Measurements from ENCODE around the gene FGD3.
"Not testable (repeated sequence)": the region's sequence is repeated elsewhere in the genome, so short reads cannot be mapped to it uniquely, and the experiment has no call there.

The FGD3 gene, protein sequence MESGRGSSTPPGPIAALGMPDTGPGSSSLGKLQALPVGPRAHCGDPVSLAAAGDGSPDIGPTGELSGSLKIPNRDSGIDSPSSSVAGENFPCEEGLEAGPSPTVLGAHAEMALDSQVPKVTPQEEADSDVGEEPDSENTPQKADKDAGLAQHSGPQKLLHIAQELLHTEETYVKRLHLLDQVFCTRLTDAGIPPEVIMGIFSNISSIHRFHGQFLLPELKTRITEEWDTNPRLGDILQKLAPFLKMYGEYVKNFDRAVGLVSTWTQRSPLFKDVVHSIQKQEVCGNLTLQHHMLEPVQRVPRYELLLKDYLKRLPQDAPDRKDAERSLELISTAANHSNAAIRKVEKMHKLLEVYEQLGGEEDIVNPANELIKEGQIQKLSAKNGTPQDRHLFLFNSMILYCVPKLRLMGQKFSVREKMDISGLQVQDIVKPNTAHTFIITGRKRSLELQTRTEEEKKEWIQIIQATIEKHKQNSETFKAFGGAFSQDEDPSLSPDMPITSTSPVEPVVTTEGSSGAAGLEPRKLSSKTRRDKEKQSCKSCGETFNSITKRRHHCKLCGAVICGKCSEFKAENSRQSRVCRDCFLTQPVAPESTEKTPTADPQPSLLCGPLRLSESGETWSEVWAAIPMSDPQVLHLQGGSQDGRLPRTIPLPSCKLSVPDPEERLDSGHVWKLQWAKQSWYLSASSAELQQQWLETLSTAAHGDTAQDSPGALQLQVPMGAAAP

DNA sequence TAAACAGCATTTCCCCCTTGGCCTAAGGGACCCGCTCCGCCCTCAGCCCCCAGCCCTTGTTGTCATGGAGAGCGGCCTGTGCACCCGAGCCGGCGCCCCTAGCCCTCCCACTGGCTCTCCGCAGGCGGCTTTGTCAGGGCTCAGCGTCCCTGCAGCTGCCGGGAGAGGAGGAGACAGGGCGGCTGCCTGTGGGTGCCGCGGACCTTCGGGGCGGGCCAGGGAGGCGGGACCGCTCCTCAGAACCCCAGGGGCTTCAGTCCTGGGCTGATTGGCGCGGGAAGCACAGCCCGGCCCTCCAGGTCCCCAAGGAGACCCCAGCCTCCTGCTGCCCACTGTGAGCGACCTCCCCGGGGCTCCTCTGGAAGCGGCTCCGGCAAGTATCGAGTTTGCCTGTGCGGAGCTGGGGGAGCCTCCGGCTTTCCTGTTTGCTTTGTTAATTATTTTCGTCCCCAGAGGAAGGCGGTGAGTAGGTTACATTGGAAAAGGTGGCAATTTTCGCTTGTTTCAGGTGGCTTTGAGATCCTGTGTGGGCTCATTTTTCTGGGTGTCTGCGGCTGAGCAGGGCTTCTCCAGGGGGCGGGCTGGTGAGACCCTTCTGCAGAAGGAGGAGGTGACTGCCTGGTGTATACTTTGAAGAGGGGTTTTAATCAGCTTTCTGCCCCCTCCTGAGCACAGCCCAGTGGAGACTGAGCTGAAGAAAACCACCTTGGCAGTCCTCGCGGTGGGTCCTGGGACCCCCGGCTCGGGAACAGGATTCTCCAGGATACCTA, at the start of gene FGD3:
TSS of gene FGD3 (plus strand) at position 256 of the 770 bp plus-strand sequence. CDS start 28,734 bp downstream, outside the sequence.
- no peak for DNase-seq (ENCODE audit: low read depth)
- TF ChIP-seq CTCF (IDR thresholded peaks at IDR 0.05; ENCODE audit: control insufficient read depth, insufficient read depth, low read depth, low read length, missing control alignments), result no peak
- H3K4me3 ChIP-seq (ENCODE audit: control insufficient read depth, low read depth, low read length), result peak within 1 kb of the TSS; percentile 39

DNA sequence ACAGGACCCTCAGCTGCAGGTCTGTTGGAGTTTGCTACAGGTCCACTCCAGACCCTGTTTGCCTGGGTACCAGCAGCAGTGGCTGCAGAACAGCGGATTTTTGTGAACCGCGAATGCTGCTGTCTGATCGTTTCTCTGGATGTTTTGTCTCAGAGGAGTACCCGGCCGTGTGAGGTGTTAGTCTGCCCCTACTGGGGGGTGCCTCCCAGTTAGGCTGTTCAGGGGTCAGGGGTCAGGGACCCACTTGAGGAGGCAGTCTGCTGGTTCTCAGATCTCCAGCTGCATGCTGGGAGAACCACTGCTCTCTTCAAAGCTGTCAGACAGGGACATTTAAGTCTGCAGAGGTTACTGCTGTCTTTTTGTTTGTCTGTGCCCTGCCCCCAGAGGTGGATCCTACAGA, 42.2 kb upstream of the FGD3 start:
- DNase-seq (ENCODE audit: low read depth), result not testable (repeated sequence)

DNA sequence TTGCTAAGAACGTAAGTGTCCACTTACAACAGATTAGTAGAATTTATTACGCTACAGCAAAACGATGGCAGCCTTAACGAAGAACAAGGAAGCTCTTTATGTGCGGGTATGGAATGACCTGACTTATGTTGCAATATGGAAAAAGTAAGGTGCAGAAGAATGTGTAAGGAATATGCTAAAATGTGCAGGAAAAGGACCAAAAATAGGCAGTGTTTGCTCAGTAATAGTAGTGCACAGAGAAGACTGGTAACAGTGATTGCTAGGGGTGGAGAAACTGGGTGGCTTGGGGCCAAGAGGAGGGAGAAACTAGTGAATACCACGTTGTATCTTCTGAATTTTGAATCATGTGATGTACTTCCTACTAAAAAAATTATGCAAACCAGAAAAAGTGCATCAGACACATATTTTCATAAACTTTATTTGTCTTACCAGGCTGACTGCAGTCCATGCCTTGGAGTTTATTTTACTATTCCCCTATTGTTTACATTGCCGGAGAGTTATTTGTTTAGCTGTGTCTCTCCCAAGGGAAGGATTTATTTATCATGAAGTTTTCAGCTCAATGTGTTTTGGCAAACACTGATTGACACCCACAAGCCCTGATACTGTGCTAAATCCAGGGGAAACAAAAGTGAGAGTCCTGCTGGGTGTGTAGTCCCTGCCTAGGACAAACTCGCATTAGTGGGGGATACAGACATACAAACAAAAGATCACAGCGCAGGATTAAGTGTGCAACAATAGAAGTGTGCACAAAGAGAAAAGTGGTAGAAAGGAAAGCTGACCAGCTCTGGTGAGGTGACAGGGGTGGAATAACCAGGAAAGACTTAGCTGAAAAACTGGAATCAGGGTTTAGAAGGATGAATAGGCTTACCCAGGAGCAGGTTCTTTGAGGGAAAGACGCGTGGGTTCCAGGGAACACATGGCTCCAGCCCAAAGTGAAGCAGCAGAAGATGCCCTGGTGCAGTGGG, 35.5 kb upstream of the FGD3 start:
- DNase-seq (ENCODE audit: low read depth), result no peak
- H3K4me3 ChIP-seq (ENCODE audit: control insufficient read depth, low read depth, low read length), result no peak overlapping the region
- no peak for TF ChIP-seq CTCF (IDR thresholded peaks at IDR 0.05; ENCODE audit: control insufficient read depth, insufficient read depth, low read depth, low read length, missing control alignments)

More for the DNA sequence above, 42.2 kb upstream of the FGD3 start:
- not testable (repeated sequence) for H3K4me3 ChIP-seq (ENCODE audit: control insufficient read depth, low read depth, low read length)

DNA sequence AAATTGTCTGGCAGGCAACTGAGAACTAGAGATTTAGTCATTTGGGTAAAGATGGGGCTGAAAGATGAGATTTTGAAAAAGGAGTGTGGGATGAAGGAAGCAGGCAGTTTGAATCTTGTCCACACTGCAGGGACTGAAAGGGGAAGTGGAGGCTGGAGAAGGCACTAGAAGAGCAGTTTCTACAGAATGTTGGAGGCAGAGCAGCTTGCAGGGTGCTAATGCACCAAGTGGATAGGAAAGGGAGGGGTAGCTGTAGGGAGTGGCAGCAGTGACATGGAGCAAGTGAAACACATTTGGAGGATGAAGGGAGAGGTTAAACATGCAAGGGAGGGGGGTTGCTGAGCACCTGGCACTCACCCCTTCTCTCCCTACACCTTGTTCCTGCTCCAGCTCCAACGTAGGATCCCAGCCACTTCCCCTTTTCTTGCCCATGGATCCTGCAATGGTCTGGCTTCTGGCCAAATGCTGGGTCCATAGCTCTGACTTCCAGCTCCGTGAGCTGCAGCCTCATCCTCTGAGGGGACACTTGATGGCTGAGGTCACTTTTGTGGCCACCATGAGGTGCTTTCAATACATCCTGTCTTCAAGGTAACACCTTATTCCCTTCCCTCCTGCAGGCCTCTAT, 30.0 kb upstream of the FGD3 start:
- TF ChIP-seq CTCF (IDR thresholded peaks at IDR 0.05; ENCODE audit: control insufficient read depth, insufficient read depth, low read depth, low read length, missing control alignments), result no peak
- DNase-seq (ENCODE audit: low read depth), result no peak
- H3K4me3 ChIP-seq (ENCODE audit: control insufficient read depth, low read depth, low read length), result no peak overlapping the region

DNA sequence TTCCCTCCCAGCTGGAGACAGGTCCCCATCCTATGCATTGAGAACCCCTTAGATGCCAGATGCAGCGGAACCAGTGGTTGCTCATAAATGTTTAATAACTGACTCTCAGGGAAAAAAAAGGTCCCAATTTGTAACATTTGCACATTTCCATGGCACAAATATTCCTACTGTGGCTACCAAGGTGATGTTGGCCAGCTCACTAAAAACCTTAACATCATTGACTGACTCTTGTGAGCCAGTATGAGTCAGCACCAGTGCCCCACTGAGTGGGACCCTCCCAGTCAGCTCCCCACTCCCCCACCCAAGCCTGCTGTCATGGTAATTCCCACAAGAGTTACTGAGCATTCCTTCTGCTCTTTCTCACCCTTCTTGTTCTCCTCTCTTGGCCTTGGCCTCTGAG, 26.9 kb upstream of the FGD3 start:
- H3K4me3 ChIP-seq (ENCODE audit: control insufficient read depth, low read depth, low read length), result no peak overlapping the region
- TF ChIP-seq CTCF (IDR thresholded peaks at IDR 0.05; ENCODE audit: control insufficient read depth, insufficient read depth, low read depth, low read length, missing control alignments), result no peak
- DNase-seq (ENCODE audit: low read depth), result no peak

GRCh38 chr9:92931606-92932005, 15.7 kb upstream of the FGD3 start:
- TF ChIP-seq CTCF (IDR thresholded peaks at IDR 0.05; ENCODE audit: control insufficient read depth, insufficient read depth, low read depth, low read length, missing control alignments), result no peak
- no peak overlapping the region for H3K4me3 ChIP-seq (ENCODE audit: control insufficient read depth, low read depth, low read length)
- DNase-seq (ENCODE audit: low read depth), result no peak
